ENCODE results near the gene LHX1.

- no peak for TF ChIP-seq CTCF (IDR thresholded peaks at IDR 0.05)
- no peak for TF ChIP-seq POLR2A (IDR thresholded peaks at IDR 0.05)
- TF ChIP-seq POLR2AphosphoS5 (IDR thresholded peaks at IDR 0.05) = no peak
These were observed 15.1 kb upstream of the LHX1 start for GRCh38 chr17:36922175-36922574.
